ENCODE measurements around the gene SORBS2.
"Not testable (repeated sequence)": the region's sequence is repeated elsewhere in the genome, so short reads cannot be mapped to it uniquely, and the experiment has no call there.

SORBS2 gene

DNA sequence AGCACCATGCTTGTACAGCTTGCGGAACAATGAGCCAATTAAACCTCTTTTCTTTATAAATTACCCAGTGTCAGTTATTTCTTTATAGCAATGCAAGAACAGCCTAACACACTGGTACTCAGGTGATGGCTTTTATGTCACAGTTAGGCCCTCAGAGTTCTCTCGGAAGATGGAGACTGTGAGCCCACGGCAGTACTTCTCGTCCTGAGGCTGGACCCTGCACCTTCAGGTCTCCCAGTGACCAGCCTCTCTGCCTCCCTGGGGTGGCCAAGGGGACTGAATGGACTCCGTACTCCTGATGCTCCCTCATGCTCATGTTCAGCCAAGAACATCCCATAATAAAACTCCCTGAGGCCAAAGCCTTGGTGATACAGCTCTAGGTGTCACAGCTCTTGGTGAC, 251.7 kb downstream of the SORBS2 start:
- no peak for DNase-seq (ENCODE audit: low spot score)

DNA sequence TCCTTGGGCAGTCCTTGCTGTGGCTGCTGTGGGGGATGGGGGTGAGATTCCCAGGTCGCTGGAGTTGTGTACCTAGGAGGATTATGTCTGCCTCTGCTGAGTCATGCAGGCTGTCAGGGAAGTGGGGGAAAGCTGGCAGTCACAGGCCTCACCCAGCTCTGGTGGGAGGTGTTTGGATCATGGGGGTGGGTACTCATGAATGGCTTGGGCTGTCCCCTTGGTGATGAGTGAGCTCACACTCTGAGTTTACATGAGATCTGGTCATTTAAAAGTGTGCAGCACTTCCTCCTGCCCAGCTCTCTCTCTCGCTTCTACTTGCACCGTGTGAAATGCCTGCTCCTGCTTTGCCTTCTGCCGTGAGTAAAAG, 252.1 kb downstream of the SORBS2 start:
- DNase-seq (ENCODE audit: low spot score) = no peak

DNA sequence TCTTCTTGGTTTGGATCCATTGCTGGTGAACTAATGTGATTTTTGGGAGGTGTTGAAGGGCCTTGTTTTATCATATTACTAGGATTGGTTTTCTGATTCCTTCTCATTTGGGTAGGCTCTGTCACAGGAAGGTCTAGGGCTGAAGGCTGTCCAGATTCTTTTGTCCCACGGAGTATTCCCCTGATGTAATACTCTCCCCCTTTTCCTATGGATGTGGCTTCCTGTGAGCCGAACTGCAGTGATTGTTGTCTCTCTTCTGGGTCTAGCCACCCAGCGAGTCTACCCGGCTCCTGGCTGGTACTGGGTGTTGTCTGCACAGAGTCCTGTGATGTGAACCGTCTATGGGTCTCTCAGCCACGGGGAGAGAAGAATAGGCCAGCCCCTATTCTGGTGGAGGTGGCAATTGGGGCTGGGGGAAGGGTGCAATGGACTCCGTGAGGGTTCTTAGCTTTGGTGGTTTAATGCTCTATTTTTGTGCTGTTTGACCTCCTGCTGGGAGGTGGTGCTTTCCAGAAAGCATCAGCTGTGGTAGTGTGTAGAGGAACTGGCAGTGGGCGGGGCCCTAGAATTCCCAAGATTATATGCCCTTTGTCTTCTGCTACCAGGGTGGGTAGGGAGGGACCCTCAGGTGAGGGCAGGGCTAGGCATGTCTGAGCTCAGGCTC, 252.6 kb downstream of the SORBS2 start:
- not testable (repeated sequence) for DNase-seq (ENCODE audit: low spot score)

DNA sequence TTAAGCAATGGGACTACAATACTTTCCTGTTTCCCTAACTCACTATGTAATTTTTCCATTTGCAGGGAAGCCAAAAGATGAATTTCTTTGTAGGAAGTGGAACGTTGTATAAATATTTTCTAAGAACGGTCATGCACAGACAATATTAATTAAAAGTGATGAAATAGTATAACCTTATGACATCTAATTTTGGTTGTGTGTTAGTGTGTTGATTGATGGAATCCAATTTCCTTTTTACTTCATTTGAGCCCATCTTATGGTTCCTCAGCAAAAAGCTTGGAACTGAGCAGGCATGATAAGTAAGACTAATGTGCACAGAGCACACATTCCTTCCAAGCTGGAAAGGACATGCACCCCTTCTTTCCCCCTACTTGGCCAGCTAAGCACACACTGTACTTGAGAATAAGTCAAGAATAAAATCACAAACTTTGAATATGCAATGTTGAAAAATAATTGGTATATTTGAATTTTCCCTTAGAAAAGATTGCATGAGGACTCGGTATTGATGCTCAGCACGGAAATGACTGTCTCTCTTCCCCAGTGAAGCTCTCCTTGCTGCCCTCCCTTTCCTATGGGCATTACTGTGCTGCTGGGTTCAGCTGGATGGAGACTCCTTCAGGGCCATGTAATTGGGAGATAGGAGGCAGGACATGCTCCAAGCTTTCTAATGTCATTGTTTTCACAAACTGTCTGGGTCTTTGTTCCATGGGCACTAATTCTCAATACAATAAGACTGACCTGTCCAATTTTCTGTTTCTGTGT, 257.4 kb downstream of the SORBS2 start:
- no peak for DNase-seq (ENCODE audit: low spot score)

DNA sequence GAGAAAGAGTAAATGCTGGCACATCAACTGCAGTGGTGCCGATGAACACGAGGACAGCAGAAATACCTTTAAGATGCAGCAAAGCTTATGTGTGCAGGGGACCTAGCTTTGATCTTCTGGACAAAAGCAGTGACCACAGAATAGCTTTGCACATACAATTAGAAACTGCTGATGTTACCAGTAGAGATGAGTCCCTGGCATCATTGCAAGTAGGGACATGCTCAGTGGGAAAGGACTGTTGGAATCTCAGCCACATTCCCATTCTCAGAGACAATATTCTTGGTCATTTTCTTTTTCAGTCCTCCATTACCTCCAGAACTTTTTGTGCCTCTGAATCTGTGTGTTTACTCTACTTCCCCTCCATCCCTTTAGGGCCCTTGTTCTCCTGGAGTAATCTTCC, 259.7 kb downstream of the SORBS2 start:
- no peak for DNase-seq (ENCODE audit: low spot score)

DNA sequence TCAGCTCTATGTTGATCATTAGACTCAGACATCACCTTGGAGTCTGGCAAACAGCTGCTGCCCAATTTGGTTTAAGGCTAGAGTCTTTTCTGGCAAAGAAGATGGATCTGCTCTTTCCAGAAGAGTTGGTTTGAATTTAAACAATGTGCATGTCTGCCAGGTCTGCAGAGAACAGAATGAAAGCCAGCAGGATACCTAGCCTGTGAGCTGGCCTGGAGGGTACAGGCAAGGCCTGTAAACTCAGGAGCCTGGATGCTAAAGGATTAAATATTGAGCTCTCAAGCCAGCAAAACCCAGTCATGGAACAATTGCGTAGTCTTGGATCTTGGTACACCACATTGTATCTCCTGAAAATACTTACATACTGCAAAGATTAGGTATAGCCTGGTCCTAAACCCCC, 261.1 kb downstream of the SORBS2 start:
- DNase-seq (ENCODE audit: low spot score) = no peak

DNA sequence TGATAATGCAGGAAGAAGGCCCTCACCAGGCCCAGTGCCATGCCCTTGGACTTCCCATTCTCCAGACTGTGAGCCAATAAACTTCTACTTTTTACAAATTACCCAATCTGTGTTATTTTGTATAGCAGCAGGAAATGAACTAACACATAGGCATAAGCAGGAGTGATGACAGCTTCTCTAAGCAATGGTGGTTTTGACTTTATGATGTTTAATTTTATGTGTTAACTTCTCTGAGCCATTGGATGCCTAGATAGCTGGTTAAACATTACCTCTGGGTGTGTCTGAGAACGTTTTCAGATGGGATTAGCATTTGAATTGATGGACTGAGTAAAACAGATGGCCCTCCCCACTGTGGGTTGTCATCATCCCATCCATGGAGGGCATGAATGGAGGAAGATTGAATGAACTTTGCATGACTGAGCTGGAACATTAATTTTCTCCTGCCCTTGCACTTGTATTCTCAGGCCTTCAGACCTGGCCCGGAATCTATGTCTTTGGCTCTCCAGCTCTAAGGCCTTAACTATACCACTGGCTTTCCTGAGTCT, 262.8 kb downstream of the SORBS2 start:
- DNase-seq (ENCODE audit: low spot score) = no peak

DNA sequence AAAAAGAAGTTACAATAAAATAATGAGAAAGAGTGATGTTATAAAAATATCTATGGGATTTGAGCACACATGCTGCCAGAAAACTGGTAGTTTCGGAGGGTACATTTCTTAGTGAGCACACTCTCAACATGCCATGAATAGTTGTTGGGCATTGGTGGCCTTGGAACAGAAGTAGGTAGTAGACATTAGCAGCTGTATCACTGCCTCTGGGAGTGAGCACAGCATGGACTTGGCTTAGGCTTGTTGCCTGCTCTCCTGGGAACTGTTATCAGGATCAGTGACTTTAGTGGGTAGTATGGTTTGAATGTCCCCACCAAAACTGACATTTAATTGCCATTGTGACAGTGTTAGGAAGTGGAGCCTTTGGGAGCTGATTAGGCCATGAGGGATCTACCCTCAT, 263.4 kb downstream of the SORBS2 start:
- no peak for DNase-seq (ENCODE audit: low spot score)

DNA sequence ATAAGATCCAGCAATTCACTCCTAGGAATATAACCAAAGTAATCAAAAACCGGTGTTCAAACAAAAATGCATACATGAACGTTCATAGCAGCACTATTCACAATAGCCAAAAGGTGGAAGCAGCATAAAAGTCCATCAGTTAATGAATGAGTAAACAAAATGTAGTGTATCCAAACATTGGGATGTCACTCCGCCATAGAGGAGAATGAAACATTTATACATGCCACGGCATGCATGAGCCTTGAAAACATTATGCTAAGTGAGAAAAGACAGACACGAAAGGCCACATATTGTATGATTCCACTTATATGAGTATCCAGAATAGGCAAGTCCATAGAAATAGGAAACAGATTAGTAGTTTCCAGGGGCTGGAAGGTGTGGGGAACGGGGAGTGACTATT, 265.7 kb downstream of the SORBS2 start:
- DNase-seq (ENCODE audit: low spot score) = no peak

DNA sequence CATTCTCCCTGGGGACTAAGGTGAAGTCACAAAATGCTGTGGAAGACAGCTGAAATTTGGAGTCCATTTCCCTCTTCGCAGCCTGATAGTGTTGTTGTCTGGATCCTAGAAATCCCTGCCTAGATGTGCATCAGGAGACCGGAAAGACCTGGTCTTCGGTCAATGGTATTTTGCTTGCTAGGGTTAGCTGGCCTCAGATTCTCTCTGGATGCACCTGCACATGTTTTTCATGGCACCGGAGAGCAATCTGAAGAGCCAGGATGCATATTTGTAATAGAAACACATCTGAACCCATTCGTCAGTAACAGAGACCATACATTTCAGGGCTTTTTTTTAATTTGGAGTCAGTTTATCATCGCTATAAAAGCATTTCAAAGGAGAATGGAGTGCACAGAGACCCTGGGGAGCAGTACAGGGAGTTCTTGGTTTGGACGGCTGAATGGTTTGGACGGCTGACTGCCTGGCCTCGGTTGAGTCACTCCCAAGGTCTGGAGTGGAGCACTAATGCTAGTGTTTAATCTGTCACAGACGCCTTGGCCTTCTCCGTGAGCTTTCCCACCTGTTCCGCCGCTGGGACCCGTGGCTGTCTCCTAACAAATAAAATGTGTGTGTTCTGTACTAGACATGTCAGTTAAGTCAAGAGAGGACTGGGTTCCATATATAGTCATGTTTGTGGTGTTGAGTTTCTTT, 269.2 kb downstream of the SORBS2 start:
- no peak for DNase-seq (ENCODE audit: low spot score)

DNA sequence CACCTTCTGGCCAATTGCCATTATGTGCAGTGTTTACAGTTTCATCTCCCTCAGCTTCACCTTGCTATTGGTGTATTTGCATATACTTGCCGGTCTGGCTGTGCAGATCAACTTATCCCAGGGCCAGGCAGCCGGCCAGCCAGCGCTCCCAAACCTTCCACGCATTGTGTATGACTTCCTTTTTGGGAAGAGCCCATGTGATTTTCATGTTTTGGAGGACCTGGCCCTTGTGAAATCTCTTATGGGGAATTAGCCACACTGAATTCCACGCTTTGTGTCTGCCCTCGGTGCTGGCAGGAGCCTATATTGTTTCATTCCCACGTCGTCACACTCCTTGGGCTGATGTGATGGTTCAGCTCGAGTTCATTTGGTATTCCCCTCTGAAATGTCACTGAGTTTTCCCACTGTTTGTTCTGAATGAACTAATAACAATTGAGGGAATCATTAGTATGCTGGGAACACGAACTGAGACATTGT, 270.7 kb downstream of the SORBS2 start:
- no peak for DNase-seq (ENCODE audit: low spot score)

DNA sequence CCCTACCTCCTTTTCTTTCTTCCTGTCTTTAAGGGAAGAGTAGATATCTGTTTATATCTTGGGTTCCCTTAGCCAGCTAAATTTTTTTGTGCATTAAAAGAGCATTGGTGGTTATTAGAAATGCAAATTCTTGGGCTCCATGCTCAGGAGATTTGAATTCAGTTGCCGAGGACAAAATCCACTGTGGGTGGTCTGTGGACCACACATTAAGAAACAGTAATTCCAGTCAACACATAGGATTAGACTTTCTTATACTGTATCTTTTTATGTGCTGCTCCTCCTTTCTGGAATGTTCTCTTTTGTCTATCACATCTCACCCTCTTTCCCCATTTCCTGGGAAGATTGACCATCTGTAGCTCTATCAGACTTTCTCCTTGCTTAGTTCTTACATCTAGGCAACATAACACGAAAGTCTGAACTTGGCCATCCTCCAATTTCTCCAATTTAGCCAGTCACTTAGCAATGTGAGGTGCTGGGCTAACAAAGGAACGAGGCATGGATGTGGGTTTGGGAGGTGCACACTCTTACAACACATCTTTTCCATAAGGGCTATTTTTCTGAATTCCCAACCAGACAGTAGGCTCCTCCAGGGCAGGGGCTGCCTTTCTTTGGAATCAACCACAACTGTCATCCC, 271.4 kb downstream of the SORBS2 start:
- no peak for DNase-seq (ENCODE audit: low spot score)

DNA sequence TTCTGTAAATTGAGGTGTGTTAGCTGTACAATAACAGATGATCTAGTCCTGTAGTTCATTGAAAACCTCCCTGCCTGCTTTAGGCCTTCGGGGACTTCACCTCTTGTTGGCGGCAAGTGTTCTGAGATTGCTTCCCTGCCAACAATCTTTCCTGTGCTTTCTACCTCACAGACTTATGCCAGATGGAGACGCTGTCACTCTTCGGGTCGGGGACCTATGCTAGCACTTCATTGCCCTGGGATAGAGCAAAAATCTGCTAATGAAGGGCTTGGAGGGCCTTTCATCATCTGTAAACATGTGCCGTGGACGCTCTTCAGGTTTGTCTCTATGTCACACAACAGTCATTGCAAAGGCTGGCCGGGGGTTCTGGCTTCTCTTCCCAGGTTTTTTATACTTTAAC, 272.0 kb downstream of the SORBS2 start:
- DNase-seq (ENCODE audit: low spot score) = no peak

DNA sequence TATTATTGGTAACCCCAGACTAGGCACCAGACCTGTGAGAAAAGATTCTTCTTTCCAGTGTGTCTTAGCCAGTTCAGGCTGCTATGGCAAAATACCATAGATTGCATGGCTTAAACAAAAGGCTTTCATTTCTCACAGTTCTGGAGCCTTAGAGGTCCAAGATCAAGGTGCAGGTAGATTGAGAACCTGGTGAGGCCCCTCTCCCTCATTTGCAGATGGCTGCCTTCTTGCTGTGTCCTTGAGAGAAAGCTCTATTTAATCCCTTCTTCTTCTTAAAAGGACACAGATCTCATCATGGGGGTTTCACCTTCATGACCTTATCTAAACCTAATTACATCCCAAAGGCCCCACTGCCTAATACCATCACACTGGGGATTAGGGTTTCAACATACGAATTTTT, 273.2 kb downstream of the SORBS2 start:
- no peak for DNase-seq (ENCODE audit: low spot score)

DNA sequence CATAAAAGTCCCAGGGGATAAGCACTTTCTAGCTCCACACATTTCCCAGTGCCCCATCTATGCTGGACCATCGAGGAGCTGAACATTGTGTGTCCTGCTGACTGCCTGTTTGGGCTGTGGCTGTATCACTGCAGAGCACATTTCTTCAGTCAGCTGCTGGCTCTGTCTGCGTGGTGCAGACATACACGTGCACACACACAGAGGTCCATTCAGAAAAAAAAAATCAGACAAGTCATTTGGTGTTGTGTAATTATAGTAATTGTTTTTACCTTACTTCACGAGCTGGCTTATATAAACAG, 275.6 kb downstream of the SORBS2 start:
- DNase-seq (ENCODE audit: low spot score) = no peak

DNA sequence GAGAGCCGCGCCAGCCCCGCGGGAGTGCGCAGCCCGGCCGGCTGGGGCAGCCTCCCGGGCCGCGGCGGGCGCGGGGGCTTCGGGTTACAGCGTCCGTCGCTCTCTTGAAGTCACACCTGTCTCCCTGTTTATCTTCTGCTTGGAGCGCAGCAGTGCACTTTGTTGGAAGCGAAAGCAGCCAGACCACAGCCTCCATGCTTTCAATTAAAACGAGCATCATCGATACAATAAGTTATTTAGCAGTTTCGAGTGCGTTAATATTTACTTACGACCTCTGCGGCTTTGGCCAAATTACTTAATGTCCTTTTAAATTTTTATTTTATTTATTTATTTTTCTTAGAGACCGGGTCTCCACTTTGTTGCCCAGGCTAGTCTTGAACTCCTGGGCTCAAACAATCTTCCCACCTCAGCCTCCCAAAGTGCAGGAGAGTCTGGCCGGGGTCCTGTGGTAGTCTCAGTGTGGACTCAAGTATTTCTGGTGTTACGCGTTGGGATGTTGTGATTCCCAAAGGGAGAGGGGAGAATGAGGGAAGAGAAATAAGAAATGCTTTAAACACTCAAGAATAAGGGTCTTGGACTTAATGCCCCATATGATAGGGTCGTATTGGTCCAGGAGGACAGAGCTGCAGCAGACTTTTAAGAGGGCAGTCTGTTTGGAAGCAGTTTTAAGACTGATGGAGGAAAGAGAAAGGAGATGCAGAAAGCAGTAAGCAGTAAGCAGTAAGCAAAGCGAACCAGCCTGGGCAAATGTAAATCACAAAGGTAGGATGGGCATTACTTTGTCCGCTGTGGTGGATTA, 276.2 kb downstream of the SORBS2 start:
- DNase-seq (ENCODE audit: low spot score) = no peak

All from AG08395 (cell line).